ENCODE results near the gene GATAD2A. TPM values are rescaled to one million over a fixed set of nuclear protein-coding genes. Genes with fewer than 3 reads are reported as not detected.

GATAD2A gene
- total and polyA plus RNA-seq, 2 of the 13 experiments (the other 11 are each of a cell fraction or from before 2014, with no cell fraction given) = 16.8 to 28.6 TPM

DNA sequence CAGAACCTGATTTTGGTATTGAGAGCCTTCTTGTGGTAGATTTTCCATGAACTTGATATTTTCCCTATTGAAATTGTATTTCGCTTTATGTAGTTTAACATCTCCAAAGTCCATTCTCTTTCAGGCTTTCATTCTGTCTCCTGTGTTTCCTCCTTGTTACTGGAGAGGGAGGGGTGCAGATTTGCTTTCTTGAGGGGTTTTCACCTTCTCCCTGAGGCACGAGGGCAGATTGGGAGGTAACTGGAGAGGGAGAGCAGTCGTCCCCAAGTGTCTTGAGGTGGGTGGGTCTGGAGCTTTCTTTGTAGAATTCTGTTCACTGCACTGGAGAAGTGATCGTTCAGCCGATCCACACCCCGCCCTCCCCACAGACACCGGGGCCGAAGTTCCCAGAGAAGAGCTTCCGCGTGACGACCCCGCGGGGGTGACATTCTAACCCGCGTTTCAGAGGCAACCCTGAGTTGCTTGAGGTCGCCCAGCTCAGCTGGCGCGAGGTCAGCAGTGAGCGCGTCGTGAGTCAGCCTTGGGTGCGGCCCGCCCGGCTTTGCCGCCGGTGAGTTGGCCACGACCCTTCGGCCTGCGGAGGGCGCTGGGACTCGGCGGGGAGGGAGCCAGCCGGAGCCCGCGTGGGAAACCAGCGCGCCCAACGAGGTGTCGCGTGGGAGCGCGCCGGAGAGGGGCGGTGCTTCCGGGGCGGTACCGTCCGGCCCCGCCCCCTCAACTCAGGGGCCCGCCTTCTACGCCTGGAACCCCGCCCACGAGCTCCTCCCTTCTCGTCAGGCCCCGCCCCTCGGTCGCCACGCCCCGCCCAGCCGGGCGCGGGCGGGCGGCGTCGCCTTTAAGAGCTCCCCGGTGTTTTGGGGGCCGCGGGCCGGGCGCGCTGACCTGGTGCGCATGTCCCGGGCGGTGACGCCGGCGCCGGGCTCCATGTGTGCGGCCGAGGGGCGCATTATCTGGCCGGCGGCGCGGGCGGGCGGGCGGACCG, at the start of gene GATAD2A (continued):
- TF ChIP-seq, protein P1, sequence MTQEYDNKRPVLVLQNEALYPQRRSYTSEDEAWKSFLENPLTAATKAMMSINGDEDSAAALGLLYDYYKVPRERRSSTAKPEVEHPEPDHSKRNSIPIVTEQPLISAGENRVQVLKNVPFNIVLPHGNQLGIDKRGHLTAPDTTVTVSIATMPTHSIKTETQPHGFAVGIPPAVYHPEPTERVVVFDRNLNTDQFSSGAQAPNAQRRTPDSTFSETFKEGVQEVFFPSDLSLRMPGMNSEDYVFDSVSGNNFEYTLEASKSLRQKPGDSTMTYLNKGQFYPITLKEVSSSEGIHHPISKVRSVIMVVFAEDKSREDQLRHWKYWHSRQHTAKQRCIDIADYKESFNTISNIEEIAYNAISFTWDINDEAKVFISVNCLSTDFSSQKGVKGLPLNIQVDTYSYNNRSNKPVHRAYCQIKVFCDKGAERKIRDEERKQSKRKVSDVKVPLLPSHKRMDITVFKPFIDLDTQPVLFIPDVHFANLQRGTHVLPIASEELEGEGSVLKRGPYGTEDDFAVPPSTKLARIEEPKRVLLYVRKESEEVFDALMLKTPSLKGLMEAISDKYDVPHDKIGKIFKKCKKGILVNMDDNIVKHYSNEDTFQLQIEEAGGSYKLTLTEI (CRISPR knock-in tag; conservative IDR thresholded peaks at IDR 0.05) = no peak
- TF ChIP-seq GLMP (CRISPR knock-in tag; IDR thresholded peaks at IDR 0.05; ENCODE audit: borderline replicate concordance) (no peak), XBP1 (CRISPR knock-in tag; IDR thresholded peaks at IDR 0.05) (no peak), TCF7L2 (IDR thresholded peaks at IDR 0.05; ENCODE audit: low read depth, low read length) (no peak), NBN (conservative IDR thresholded peaks at IDR 0.05) (no peak), FOXM1 (CRISPR knock-in tag; IDR thresholded peaks at IDR 0.05) (peak; percentile 85), ZNF883 (CRISPR knock-in tag; IDR thresholded peaks at IDR 0.05; ENCODE audit: not compliant biosample characterization) (peak; percentile 97), ZNF678 (CRISPR knock-in tag; IDR thresholded peaks at IDR 0.05) (peak; percentile 87; the same call in 1 of the 2 replicates), ZNF891 (CRISPR knock-in tag; IDR thresholded peaks at IDR 0.05) (peak; percentile 94), KLF11 (CRISPR knock-in tag; IDR thresholded peaks at IDR 0.05) (peak; percentile 91), ZNF605 (CRISPR knock-in tag; IDR thresholded peaks at IDR 0.05) (peak; percentile 88), ZNF747 (CRISPR knock-in tag; IDR thresholded peaks at IDR 0.05; ENCODE audit: borderline replicate concordance) (peak; percentile 89; the same call in 1 of the 2 replicates), MEF2D (CRISPR knock-in tag; IDR thresholded peaks at IDR 0.05) (no peak), MZF1 (CRISPR knock-in tag; IDR thresholded peaks at IDR 0.05; ENCODE audit: borderline replicate concordance) (no peak), ZUFSP (CRISPR knock-in tag; IDR thresholded peaks at IDR 0.05; ENCODE audit: borderline replicate concordance) (no peak), ZKSCAN8 (CRISPR knock-in tag; IDR thresholded peaks at IDR 0.05; ENCODE audit: borderline replicate concordance) (peak; percentile 76; the same call in 1 of the 2 replicates), ZNF616 (CRISPR knock-in tag; IDR thresholded peaks at IDR 0.05; ENCODE audit: low read depth) (peak; percentile 90), FOXK2 (IDR thresholded peaks at IDR 0.05) (no peak), ZNF12 (CRISPR knock-in tag; IDR thresholded peaks at IDR 0.05) (peak; percentile 55; the same call in 1 of the 2 replicates), ZNF567 (CRISPR knock-in tag; IDR thresholded peaks at IDR 0.05; ENCODE audit: borderline replicate concordance) (no peak; the same call in 1 of the 2 replicates)
- TF ChIP-seq, protein P2, sequence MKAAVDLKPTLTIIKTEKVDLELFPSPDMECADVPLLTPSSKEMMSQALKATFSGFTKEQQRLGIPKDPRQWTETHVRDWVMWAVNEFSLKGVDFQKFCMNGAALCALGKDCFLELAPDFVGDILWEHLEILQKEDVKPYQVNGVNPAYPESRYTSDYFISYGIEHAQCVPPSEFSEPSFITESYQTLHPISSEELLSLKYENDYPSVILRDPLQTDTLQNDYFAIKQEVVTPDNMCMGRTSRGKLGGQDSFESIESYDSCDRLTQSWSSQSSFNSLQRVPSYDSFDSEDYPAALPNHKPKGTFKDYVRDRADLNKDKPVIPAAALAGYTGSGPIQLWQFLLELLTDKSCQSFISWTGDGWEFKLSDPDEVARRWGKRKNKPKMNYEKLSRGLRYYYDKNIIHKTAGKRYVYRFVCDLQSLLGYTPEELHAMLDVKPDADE (CRISPR knock-in tag; IDR thresholded peaks at IDR 0.05) = peak; percentile 90
